Measurements from ENCODE around the gene ZNF772. TPM values are rescaled to one million over a fixed set of nuclear protein-coding genes. Genes with fewer than 3 reads are reported as not detected.
A peak's percentile ranks its signal among the peaks of the same experiment; 100 is the strongest.
"Not testable (repeated sequence)": the region's sequence is repeated elsewhere in the genome, so short reads cannot be mapped to it uniquely, and the experiment has no call there.

ZNF772 gene
- 22.8 and 33.6 TPM in 2 replicates for total RNA-seq
- 8.3 TPM for polyA plus RNA-seq (2012)

DNA sequence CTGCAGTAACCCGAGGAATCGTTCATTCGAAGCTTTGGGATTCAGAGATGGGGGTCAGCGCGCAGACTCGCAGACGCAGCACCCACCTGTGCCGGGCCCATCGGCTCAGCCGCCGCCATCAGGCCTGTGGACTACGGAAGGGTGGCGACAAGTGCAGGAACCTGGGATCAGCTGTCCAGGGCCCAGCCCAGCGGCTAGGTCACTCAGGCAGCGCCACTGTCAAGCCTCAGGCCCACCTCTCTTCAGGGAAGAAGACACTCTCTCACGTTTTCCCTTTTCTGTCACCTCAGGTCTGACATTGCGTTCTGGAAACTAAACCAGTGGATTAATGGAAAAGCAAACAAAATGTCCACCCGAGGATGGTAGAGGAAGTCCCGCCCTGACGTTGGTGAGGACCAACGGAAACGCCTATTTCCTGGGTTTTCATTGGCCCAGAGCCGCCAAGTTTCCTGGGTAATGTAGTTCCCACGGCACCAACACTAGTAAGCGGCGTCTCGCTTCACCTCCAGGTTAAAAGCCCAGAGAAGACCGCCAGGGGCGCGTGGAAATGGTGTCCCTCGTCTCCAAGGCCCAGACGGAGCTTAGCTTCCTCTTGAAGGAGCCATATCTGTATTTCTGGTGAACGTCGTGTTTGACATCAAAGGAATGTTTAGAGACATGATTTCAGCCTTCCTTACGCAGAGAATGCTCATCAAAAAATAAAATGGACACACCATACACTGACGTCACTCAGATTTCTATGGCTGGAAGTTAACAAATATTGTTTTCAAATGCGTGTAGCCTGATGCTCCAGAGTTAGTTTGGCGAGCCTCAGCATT, at the start of gene ZNF772:
Gene ZNF772, minus strand, starts transcription at position 376 of the 818 bp plus-strand sequence. Its CDS starts 257 bp downstream, at position 119.
- peak; percentile 97 for DNase-seq (ENCODE audit: low read depth)

DNA sequence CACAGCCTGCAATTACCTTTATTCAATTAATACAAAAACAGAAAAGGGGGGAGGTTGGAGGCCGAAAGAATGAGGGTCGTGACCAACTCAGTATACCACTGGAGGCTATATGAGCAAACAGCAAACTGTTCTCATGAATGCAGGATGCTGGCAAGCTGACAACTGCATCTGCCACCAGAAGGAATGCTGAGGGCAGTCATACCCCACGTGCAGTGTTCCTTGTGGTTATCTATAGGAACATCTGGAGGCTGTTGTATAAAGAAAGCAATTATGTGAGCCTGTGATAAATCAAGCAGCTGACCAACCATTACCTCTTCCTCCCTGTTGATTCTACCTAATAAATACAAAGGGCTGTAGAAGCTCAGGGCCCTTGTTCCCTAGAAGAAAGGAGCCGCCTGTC, 40.7 kb upstream of the ZNF772 start:
- DNase-seq (ENCODE audit: low read depth), result not testable (repeated sequence)

DNA sequence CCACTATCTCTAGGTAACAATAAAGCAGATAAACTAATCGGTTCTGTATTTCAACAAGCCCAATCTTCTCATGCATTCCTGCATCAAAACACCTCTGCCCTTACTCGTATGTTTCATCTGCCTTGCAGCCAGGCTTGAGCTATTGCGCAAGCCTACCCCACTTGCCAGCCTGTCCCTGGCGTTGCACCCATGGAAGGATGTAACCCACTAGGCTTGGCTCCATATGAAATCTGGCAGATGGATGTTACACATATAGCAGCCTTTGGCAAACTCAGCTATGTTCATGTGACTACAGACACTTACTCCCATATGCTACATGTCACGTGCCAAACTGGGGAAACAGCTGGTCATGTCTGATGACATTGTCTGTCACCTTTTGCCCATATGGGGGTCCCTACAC, 37.9 kb upstream of the ZNF772 start:
- no peak for DNase-seq (ENCODE audit: low read depth)

DNA sequence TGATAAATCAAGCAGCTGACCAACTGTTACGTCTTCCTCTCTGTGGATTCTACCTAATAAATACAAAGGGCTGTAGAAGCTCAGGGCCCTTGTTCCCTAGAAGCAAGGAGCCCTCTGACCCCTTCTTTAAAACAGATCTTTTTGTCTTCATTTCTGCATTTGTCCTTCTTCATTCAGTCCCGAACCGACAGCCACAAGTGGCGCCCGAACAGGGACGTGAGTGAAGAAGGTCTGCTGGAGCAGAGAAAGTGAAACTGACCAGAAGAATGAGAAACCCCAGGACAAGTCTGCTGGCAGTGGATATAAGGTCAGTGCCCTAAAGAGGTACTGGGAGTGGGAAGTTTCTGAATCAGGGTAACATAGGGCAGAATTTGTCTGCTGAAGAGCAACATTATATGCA, 35.5 kb upstream of the ZNF772 start:
- peak; percentile 40 for DNase-seq (ENCODE audit: low read depth)

DNA sequence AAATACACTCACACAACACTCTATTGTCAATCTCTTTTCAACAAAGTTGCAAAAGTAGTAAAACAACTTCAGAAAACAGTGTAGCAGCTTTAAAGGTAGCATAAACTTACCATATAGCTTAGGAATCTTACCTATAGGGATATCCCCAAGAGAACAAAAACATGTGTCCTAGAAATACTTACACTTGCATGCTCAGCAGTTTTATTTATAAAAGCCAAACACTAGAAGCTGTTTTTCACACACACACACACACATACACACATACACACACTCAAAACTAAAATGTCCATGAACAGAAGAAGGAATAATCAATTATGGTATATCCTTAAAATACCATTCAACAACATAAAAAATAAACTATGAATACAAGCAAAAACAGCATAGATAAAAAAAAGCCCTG, 34.1 kb upstream of the ZNF772 start:
- DNase-seq (ENCODE audit: low read depth), result no peak

DNA sequence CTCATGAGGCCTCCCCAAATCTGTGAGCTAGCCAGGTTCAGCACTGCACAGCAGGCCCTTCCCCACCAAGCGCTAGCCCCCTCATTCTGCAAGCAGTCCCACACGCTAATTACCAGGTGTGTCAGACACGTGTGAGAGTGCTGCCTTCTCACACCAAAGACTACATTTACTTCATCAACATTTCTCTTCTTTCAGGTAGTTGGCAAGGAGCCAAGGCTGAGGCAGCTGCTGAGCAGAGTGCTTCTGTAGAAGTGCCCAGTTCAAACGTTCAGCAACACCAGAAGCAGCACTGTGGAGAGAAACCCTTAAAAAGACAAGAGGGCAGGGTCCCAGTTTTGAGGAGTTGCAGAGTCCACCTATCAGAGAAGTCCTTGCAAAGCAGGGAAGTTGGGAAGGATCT, 28.8 kb upstream of the ZNF772 start:
- DNase-seq (ENCODE audit: low read depth), result no peak

DNA sequence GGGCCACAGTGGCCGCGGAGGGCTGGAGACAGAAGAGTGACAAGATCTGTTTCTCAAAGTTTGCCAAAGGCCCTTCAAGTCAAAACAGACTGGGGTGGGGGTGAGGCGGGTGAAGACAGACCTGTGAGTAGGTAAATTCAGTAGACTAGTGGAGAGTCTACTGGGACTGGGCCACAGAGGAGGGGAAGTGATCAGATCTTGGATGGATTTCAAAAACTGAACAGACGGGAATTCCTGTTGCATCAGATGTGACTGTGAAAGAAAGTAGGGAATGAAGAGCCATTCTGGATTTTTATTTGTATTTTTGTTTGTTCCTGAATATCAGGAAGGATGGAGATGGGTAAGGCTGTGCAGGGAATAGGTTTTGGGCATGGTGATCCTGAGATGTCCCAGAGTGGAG, 23.0 kb upstream of the ZNF772 start:
- peak; percentile 15 for DNase-seq (ENCODE audit: low read depth)

DNA sequence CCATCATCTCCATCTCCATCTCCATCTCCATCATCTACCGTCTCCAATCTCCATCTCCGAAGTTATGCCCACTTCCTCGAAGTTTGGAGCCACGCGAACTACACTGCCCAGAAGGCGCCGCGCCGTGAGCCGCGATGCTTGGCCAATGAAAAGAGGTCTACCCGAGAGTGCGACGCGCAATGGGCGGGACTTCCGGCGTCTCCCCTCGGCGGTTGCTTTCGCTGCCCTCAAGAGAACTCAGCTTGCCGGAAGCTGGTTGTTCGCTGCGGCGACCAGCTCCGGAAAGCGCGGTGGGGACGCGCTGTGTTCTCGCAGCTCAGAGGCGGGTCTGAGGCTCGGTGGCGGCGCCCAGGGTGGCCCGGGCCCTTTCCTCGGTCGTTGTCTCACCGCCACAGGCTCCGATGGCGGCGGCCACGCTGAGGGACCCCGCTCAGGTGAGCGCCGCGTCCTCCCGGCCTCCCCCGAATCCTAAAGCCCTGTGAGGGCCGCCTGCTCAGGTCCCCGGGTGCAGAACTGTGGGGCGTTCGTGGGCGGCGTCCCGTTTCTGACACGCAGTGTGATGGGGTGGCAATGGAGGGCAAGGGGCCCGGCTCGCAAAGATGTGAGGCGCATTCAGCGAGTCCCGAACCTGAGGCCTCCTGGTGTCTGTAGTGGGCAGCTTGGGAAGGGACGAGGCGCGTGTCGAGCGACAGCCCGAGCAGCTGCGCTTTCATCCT, 22.5 kb upstream of the ZNF772 start, which contains the start of gene ZNF773:
Gene ZNF773, plus strand, starts transcription at position 259 of the 716 bp plus-strand sequence. Its CDS starts 143 bp downstream, at position 402.
- peak; percentile 95 for DNase-seq (ENCODE audit: low read depth)

DNA sequence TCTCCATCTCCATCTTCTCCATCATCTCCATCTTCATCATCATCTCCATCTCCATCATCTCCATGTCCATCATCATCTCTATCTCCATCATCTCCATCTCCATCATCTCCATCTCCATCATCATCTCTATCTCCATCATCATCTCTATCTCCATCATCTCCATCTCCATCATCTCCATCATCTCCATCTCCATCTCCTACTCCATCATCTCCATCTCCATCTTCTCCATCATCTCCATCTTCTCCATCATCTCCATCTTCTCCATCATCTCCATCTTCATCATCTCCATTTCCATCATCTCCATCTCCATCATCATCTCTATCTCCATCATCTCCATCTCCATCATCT, 21.9 kb upstream of the ZNF772 start:
- DNase-seq (ENCODE audit: low read depth), result not testable (repeated sequence)

DNA sequence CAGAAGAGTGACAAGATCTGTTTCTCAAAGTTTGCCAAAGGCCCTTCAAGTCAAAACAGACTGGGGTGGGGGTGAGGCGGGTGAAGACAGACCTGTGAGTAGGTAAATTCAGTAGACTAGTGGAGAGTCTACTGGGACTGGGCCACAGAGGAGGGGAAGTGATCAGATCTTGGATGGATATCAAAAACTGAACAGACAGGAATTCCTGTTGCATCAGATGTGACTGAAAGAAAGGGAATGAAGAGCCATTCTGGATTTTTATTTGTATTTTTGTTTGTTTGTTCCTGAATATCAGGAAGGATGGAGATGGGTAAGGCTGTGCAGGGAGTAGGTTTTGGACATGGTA, 10.9 kb upstream of the ZNF772 start:
- DNase-seq (ENCODE audit: low read depth), result not testable (repeated sequence)

DNA sequence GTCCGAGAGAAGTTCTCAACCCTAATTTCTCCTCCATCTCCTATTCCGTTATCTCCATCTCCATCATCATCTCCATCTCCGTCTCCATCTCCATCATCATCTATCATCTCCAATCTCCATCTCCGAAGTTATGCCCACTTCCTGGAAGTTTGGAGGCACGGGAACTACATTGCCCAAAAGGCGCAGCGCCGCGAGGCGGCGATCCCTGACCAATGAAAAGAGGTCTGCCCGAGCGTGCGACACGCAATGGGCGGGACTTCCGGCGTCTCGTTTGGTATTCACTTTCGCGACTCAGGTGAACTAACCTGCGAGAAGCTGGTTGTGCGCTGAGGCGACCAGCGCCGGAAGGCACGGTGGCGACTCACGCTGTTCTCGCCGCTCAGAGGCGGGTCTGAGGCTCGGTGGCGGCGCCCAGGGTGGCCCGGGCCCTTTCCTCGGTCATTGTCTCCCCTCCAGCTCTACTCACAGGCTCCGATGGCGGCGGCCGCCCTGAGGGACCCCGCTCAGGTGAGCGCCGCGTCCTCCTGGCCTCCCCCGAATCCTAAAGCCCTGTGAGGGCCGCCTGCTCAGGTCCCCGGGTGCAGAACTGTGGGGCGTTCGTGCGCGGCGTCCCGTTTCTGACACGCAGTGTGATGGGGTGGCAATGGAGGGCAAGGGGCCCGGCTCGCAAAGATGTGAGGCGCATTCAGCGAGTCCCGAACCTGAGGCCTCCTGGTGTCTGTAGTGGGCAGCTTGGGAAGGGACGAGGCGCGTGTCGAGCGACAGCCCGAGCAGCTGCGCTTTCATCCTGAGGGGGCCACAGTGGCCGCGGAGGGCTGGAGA, 10.3 kb upstream of the ZNF772 start, which contains the start of gene ZNF419:
Gene ZNF419, plus strand, starts transcription at position 274 of the 822 bp plus-strand sequence. Its CDS starts 201 bp downstream, at position 475.
- peak; percentile 89 for DNase-seq (ENCODE audit: low read depth)

DNA sequence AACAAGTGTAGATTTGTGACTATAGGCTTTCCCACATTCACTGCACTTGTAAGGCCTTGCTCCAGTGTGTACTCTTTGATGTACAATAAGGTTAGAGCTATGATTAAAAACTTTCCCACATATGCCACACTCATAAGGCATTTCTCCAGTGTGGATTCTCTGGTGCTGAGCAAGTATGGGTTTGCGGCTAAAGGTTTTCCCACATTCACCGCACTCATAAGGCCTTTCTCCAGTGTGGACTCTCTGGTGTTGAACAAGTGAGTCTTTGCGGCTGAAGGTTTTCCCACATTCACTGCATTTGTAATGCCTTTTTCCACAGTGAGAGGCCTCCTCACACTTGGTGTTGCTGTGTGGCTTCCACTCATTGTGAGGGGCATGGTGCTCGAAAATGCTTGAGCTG, 3.7 kb downstream of the ZNF772 start:
- DNase-seq (ENCODE audit: low read depth), result peak; percentile 3

DNA sequence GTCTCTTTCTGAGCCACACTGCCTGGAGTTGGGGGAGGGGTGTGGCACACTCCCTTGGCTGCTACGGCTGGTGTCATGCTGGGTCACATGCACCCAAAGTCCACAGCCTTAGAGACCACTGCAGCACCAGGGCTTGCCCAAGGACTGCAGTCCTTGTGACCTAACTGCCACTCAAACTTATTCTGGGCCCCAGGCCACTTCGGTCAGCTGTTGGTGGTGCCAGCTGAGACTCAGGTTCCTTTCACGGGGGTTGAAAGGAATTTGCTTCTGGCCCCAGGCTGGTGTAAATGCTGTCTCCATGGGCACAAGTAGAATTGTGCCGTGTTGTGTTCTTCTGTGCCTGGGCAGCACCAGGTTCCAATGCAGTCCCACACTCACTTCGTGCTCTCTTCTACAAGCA, 10.9 kb downstream of the ZNF772 start:
- DNase-seq (ENCODE audit: low read depth), result peak; percentile 74

DNA sequence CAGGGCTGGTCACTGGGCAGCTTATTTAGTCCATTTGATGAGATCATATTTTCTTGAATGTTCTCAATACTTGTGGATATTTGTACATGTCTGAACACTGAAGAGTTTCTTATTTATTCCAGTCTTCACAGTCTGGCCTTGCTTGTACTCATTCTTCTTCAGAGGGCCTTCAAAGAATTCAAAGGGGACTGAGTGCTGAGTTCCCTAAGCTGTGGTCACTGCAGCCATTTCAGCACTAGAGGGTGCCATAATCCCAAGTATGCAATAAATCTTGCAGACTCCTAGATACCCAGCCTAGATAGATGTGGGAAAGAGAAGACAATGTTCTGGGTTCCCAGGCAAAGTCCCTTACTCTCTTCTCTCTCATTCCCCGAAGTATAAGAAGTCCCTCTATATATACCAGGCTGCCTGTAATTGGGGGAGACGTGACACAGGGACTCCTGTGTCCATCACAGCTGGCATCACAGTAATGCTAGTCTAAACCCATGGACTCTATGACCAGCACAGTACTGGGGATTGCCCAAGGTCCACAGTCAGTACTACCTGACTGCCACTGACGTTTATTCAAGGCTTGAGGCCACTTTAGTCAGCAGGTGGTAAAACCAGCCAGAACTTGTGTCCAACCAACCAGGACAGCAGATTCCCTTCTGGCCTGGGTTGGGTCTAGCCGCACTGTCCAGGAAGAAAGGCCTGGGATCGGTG, 11.5 kb downstream of the ZNF772 start:
- DNase-seq (ENCODE audit: low read depth), result peak; percentile 10

DNA sequence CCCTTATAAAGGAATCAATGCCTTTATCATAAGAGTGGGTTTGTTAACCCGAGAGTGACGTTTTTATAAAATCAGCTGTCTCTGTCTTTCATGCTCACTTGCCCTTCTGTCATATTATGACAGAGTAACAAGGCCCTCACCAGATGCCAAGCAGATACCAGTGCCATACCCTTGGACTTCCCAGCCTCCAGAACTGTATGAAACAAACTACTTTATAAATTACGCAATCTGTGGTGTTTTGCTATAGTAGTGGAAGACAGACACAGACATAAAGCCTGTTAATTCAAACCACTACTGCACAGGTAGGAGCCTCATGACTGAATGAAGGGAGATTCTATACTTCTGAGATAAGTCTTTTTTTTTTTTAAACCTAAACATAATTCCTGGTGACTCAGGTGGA, 25.1 kb downstream of the ZNF772 start:
- no peak for DNase-seq (ENCODE audit: low read depth)

DNA sequence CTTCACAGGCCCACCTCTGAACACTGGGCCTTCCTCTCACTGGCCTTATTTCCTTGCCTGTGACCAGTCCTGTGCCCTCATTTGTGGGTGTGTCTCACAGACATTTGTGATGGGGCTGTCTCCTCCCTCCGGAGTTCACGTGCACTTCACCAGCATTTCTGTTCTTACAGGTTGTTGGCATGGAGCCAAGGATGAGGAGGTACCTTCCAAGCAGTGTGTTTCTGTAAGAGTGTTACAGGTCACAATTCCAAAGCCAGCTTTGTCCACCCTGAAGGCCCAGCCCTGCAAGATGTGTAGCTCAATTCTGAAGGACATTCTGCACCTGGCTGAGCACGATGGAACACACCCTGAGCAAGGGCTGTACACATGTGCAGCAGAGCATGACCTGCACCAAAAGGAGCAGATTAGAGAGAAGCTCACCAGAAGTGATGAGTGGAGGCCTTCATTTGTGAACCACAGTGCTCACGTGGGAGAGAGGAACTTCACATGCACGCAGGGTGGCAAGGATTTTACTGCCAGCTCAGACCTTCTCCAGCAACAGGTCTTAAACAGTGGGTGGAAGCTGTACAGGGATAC, 34.2 kb downstream of the ZNF772 start:
- DNase-seq (ENCODE audit: low read depth), result no peak

DNA sequence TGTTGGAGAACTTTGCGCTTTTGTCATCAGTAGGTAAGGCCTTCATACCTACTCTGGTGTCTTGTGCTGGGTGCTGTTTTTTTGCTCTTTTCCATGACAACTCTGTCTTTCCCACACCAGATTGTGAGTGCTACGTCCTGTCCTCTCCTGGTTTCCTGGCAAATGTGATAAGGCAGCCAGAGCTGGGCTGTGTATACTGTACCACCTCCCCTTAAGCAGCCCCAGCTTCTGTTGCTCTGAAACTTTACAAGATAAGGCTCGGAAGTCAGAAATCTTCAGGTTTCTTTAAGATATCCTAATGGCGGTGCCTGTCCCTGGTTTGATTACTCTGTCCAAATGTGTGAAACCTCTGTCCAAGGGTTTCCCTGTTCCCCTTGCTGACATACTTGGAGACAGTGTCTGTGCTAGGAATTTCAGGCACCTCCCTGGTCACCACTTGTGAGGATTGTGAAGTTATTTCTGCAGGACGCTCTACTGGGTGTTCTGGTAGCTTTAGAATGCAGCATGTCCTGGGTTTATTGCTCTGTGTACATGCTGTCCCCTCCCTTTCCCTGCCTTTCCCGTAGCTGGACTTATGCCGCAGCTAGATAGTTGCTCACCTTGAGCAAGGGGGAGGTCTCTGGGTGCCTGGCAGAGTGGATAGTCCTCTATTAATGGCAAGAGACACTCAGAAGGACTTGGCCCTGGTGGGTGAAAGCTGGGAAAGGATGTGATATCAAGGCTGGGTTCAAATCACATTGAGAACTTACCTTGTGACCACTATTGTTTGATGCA, 35.2 kb downstream of the ZNF772 start:
- DNase-seq (ENCODE audit: low read depth), result no peak

DNA sequence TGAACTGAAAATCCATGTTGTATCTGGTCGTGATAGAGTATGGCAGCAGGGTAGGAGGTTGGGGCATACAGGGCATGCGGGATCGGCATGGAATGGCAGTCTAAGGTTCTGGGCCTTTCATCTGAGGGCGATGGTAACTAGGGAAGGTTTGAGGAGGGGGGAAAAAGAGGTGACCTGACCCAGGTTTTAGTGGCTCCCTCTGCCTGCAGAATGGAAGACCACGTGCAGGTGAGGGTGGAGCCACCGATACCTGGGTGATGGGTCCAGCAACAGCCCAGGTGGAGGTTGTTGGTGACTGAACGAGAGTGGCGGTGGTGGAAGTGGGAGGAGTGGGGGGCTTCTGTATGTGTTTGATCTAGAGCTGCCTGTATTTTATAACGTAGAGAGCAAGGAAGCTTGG, 38.4 kb downstream of the ZNF772 start:
- no peak for DNase-seq (ENCODE audit: low read depth)

DNA sequence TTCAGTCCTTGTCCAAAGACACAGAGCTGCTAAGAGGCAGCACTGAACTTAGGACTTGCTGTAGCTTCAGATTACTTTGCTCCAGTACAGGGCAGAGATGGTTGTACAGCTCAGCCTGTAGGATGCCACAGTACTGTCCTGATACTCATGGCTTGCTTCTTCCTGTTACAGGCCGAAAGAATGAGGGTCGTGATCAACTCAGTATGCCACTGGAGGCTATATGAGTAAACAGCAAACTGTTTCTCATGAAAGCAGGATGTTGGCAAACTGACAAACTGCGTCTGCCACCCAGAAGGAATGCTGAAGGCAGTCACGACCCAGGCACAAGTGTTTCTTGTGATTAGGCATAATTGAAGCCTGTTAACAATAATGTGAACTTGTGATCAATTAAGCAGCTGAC, 39.4 kb downstream of the ZNF772 start:
- no peak for DNase-seq (ENCODE audit: low read depth)

DNA sequence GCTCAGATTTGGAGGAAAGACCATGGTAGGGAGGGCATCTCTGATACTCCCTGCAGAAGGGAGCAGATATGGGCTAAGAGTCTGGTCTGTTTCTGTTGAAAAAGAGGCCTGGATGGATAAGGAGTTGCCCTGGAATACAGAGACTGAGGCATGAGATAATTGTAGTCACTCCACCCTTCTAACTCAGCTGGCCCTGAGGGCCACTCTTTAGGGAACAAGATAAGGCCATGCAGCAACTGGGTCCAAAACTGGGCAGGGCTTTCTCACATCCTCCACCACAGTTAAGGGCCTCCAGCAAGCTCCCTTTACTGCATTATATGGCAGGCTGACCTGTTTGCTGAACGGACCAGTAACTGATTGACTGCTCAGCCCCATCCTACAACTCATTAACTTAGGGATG, 40.9 kb downstream of the ZNF772 start:
- no peak for DNase-seq (ENCODE audit: low read depth)

All from myocyte (in vitro differentiated cells).